HL-60 (cell line): ENCODE measurements around the gene ZNF678.

ENCODE experiments used
- DNase-seq, 2 experiments: peaks; one replicate each; pipeline ENCODE4 v3.0.0-alpha.2; 2010 to 2020; ENCODE audit warnings: low read depth in 1 of 2, low spot score in 1 of 2
- H3K27ac ChIP-seq: fragments of 250-450 bp; sonication (Bioruptor Pico); replicated peaks from 2 replicates; pipeline ENCODE4 v1.5.1; 2020; ENCODE audit warnings: mild to moderate bottlenecking, moderate library complexity
- H3K27me3 ChIP-seq: fragments of 250-450 bp; sonication (Bioruptor Pico); 2 replicates; pipeline ENCODE4 v1.5.1; 2021; ENCODE audit warnings: mild to moderate bottlenecking, moderate library complexity; ENCODE audit not compliant: insufficient read depth, poor library complexity, severe bottlenecking
- H3K4me3 ChIP-seq: replicated peaks from 2 replicates; pipeline ENCODE4 v1.5.1; 2011; ENCODE audit warnings: mild to moderate bottlenecking, control low read depth, low read length; ENCODE audit not compliant: insufficient read depth
- GABPA ChIP-seq: IDR thresholded peaks from 2 replicates; pipeline ENCODE4 v1.6.1; 2012; ENCODE audit warnings: low read depth
- POLR2AphosphoS5 ChIP-seq: IDR thresholded peaks from 2 replicates; pipeline ENCODE4 v1.6.1; 2012; ENCODE audit warnings: low read depth
- SPI1 ChIP-seq: IDR thresholded peaks from 2 replicates; pipeline ENCODE4 v1.6.1; 2012; ENCODE audit warnings: low read depth, mild to moderate bottlenecking, borderline replicate concordance
- TF ChIP-seq, protein P1 (sequence below): IDR thresholded peaks from one replicate; pipeline ENCODE4 v1.5.1; 2011; ENCODE audit warnings: low read length, control low read depth, inconsistent platforms; ENCODE audit not compliant: insufficient read depth
- TF ChIP-seq, protein P2 (sequence below): IDR thresholded peaks from 2 replicates; pipeline ENCODE4 v1.6.1; 2012; ENCODE audit warnings: low read depth; ENCODE audit not compliant: insufficient replicate concordance

ZNF678 gene

DNA sequence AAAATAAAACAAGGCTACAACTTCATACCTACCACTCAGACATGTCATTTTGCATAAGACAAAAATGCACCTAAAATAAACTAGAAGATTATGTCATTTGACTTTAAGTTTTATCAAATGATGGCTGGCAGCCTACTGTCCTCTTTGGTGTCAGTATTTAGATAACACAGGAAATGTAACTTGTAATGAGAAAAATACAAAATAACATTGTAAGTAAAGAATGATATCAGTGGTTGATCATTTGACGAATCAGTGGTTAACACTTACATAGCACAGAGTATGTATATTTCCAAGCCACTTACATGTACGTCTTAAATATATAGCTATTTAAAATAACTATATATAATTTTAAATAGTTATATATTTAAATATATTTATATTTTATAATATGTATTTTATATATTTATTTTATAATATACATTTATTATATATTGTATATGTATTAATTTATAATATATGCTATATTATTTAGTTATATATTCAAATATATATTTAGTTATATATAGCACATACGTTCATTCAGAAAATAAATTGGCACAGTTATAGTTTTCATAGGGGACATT, 44.1 kb downstream of the ZNF678 start:
- no peak for DNase-seq
- Histone ChIP-seq H3K4me3 (no peak overlapping the region), H3K27me3 (no peaks in the 10 kb centered on the region), H3K27ac (no peak overlapping the region)
- TF ChIP-seq, protein P1, sequence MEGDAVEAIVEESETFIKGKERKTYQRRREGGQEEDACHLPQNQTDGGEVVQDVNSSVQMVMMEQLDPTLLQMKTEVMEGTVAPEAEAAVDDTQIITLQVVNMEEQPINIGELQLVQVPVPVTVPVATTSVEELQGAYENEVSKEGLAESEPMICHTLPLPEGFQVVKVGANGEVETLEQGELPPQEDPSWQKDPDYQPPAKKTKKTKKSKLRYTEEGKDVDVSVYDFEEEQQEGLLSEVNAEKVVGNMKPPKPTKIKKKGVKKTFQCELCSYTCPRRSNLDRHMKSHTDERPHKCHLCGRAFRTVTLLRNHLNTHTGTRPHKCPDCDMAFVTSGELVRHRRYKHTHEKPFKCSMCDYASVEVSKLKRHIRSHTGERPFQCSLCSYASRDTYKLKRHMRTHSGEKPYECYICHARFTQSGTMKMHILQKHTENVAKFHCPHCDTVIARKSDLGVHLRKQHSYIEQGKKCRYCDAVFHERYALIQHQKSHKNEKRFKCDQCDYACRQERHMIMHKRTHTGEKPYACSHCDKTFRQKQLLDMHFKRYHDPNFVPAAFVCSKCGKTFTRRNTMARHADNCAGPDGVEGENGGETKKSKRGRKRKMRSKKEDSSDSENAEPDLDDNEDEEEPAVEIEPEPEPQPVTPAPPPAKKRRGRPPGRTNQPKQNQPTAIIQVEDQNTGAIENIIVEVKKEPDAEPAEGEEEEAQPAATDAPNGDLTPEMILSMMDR: no peak
- TF ChIP-seq SPI1 (no peak), GABPA (no peak), POLR2AphosphoS5 (no peak)
- TF ChIP-seq, protein P2, sequence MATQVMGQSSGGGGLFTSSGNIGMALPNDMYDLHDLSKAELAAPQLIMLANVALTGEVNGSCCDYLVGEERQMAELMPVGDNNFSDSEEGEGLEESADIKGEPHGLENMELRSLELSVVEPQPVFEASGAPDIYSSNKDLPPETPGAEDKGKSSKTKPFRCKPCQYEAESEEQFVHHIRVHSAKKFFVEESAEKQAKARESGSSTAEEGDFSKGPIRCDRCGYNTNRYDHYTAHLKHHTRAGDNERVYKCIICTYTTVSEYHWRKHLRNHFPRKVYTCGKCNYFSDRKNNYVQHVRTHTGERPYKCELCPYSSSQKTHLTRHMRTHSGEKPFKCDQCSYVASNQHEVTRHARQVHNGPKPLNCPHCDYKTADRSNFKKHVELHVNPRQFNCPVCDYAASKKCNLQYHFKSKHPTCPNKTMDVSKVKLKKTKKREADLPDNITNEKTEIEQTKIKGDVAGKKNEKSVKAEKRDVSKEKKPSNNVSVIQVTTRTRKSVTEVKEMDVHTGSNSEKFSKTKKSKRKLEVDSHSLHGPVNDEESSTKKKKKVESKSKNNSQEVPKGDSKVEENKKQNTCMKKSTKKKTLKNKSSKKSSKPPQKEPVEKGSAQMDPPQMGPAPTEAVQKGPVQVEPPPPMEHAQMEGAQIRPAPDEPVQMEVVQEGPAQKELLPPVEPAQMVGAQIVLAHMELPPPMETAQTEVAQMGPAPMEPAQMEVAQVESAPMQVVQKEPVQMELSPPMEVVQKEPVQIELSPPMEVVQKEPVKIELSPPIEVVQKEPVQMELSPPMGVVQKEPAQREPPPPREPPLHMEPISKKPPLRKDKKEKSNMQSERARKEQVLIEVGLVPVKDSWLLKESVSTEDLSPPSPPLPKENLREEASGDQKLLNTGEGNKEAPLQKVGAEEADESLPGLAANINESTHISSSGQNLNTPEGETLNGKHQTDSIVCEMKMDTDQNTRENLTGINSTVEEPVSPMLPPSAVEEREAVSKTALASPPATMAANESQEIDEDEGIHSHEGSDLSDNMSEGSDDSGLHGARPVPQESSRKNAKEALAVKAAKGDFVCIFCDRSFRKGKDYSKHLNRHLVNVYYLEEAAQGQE: no peak

DNA sequence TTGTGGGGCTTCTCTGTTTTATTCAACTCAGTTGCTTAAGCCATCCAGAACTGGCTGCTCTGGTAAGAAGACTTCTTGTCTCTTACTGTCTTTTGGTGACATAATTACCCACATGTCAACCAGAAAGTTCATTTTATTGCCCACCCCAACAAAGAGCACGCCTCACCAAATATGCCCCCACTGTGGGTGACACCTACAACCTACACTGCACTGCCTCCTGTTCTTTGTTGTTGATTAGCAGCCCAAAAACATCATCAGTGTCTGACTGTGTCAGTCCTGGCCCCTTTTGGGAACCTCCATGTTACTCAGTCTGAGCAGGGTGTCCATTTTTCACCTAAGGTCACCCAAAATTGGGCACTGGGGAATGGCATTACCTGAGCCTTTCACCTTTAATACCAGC, 49.3 kb downstream of the ZNF678 start:
- H3K27ac ChIP-seq: no peak overlapping the region
- no peak overlapping the region for H3K4me3 ChIP-seq
- TF ChIP-seq, protein P2: no peak
- TF ChIP-seq GABPA (no peak), SPI1 (no peak), POLR2AphosphoS5 (no peak)
- H3K27me3 ChIP-seq: no peaks in the 10 kb centered on the region
- no peak for DNase-seq

DNA sequence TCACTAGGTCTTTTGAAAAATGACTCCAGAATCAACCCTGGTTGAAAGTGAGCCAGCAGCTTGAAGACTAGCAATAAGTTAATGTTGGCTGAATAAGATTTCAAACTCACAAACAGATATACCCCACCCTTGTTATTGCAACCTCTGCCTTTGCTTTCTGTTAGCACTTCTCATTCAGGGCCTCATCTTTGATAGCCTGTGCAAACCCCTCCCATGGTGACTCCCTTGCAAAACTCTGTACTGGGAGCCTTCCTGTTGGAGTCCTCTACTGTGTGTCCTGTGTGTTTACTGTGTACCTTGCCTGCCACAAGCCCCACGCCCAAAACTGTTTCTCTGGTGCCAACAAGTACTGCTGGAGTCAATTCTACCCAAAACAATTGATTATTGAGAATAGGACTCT, 50.2 kb downstream of the ZNF678 start:
- no peak overlapping the region for H3K27ac ChIP-seq
- TF ChIP-seq SPI1 (no peak), POLR2AphosphoS5 (no peak), GABPA (no peak)
- TF ChIP-seq, protein P1: no peak
- TF ChIP-seq, protein P2: no peak
- DNase-seq: no peak
- no peaks in the 10 kb centered on the region for H3K27me3 ChIP-seq
- H3K4me3 ChIP-seq: no peak overlapping the region
